HG03558 (cell line): Measurements from ENCODE around the gene TGOLN2.

ENCODE experiments used
- ATAC-seq: cut with Tn5 transposase; IDR thresholded peaks from one replicate; pipeline ENCODE4 v1.9.1; 2021; ENCODE audit warnings: moderate number of reproducible peaks; ENCODE audit not compliant: unreplicated experiment; ENCODE audit errors: extremely low read depth

The TGOLN2 gene

GRCh38 chr2:85312404-85312803 lies 15.4 kb downstream of the TGOLN2 start:
- no peak for ATAC-seq

- no peak for ATAC-seq
Observed at GRCh38 chr2:85310330-85310729, 17.5 kb downstream of the TGOLN2 start.

- no peak for ATAC-seq
Observed at GRCh38 chr2:85309699-85310321, 18.0 kb downstream of the TGOLN2 start.

- no peak for ATAC-seq
Observed at GRCh38 chr2:85308896-85309555, 18.8 kb downstream of the TGOLN2 start.

GRCh38 chr2:85308201-85308600 lies 19.6 kb downstream of the TGOLN2 start:
- ATAC-seq = no peak

- ATAC-seq = no peak
Observed at GRCh38 chr2:85307527-85307897, 20.3 kb downstream of the TGOLN2 start.

- no peak for ATAC-seq
Observed at GRCh38 chr2:85303780-85304531, 23.8 kb downstream of the TGOLN2 start.

- ATAC-seq = no peak
Observed at GRCh38 chr2:85302121-85302520, 25.7 kb downstream of the TGOLN2 start.

GRCh38 chr2:85291425-85292023 lies 36.3 kb downstream of the TGOLN2 start:
- no peak for ATAC-seq

- ATAC-seq = no peak
Observed at GRCh38 chr2:85288244-85288725, 39.5 kb downstream of the TGOLN2 start.

GRCh38 chr2:85287721-85288120 lies 40.1 kb downstream of the TGOLN2 start:
- ATAC-seq = no peak

- no peak for ATAC-seq
Observed at GRCh38 chr2:85286918-85287317, 40.9 kb downstream of the TGOLN2 start.

GRCh38 chr2:85283641-85284040 lies 44.1 kb downstream of the TGOLN2 start:
- no peak for ATAC-seq

GRCh38 chr2:85282914-85283313 lies 44.9 kb downstream of the TGOLN2 start:
- ATAC-seq = no peak

GRCh38 chr2:85281553-85281952 lies 46.2 kb downstream of the TGOLN2 start:
- ATAC-seq = no peak

- ATAC-seq = no peak
Observed at GRCh38 chr2:85278361-85278760, 49.4 kb downstream of the TGOLN2 start.

GRCh38 chr2:85277416-85278158 lies 50.2 kb downstream of the TGOLN2 start:
- ATAC-seq = no peak

- no peak for ATAC-seq
Observed at GRCh38 chr2:85276571-85277118, 51.1 kb downstream of the TGOLN2 start.

GRCh38 chr2:85275984-85276540 lies 51.7 kb downstream of the TGOLN2 start:
- ATAC-seq = no peak
